ENCODE results near the gene AGO4. TPM values are rescaled to one million over a fixed set of nuclear protein-coding genes. Genes with fewer than 3 reads are reported as not detected.
"Not testable (repeated sequence)": the region's sequence is repeated elsewhere in the genome, so short reads cannot be mapped to it uniquely, and the experiment has no call there.

AGO4 gene
- total and polyA plus RNA-seq, 3 donors from 2014 or later: 17.4 to 24.0 (median 21.6) TPM

DNA sequence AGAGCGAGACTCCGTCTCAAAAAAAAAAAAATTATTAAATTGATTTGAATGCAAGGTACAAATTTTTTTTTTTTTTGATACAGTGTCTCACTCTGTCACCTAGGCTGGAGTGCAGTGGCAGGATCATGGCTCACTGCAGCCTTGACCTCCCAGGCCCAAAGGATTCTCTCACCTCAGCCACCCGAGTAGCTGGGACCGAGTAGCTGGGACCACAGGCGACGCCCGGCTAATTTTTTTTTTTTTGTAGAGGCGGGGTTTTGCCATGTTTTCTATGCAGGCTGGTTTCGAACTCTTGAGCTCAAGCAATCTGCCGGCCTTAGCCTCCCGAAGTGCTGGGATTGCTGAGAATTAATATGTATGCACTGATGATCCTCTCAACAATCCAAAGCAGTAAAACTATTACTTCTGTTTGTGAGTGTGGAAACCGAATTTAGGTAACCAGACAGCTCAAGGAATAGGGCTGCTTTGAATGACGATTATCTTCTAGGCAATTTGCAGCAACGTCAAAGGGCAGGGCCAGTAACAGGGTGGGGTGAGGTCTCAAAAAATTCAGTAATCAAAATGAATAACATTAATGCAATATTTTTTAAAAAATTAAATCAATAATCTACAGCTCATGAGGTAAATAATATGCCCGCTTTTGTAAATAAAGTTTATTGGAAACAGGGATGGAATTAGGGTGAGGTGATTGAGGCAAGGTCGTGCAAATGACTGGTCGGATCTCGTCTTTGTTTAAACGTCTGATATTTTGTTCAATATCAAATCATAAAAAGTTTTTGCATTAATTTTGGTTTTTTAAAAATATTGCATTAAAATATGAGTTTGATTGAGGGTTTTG lies 39.2 kb upstream of the AGO4 start:
- intact Hi-C loops (cut with DNase I; ENCODE audit: low total_unique reads): no loop called here
- TF ChIP-seq, protein P1, sequence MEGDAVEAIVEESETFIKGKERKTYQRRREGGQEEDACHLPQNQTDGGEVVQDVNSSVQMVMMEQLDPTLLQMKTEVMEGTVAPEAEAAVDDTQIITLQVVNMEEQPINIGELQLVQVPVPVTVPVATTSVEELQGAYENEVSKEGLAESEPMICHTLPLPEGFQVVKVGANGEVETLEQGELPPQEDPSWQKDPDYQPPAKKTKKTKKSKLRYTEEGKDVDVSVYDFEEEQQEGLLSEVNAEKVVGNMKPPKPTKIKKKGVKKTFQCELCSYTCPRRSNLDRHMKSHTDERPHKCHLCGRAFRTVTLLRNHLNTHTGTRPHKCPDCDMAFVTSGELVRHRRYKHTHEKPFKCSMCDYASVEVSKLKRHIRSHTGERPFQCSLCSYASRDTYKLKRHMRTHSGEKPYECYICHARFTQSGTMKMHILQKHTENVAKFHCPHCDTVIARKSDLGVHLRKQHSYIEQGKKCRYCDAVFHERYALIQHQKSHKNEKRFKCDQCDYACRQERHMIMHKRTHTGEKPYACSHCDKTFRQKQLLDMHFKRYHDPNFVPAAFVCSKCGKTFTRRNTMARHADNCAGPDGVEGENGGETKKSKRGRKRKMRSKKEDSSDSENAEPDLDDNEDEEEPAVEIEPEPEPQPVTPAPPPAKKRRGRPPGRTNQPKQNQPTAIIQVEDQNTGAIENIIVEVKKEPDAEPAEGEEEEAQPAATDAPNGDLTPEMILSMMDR (IDR thresholded peaks at IDR 0.05): no peak
- TF ChIP-seq POLR2A (IDR thresholded peaks at IDR 0.05): no peak
- Histone ChIP-seq H3K9me3 (no peaks in the 10 kb centered on the region), H3K27ac (peak overlapping the region in 1 of 2 donors; percentile 70), H3K4me1 (no peaks in the 10 kb centered on the region), H3K36me3 (ENCODE audit: low read depth, missing control alignments) (no peaks in the 10 kb centered on the region), H3K27me3 (no peaks in the 10 kb centered on the region), H3K4me3 (peak overlapping the region; percentile 74 to 79)
- WGBS, 2 donors: 34 to 45% methylated on average over 19 of the region's 19 CpGs
- no peak for DNase-seq

DNA sequence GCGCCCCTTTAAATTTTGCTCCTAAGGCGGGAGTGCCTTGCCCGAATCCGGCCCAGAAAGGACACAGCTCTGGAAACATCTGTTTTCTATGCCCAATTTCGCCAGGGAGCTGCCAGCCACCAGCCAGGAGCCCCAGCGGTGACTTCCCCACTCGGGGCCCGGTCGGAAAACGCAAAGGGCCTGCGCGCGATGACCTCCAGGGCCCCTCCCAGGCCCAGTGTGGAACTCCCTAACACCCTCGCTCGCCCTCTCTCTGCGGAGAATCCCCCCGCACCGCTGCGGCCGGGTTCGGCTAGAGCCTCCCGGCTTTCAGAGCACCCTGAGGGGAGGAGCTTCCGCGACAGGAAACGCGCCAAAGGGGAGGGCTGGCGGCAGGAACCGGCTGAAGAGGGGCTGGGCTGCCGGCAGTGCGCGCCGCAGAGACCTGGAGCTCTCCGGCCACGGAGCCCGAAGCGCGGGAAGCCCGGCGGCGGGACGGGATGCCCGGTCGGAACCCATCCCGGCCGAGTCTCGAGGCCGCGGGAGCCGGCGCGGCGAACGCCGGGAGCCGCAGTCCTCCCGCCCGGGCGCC lies 38.5 kb upstream of the AGO4 start:
- WGBS, 2 donors: 0% methylated on average over 13 to 43 of the region's 58 CpGs
- DNase-seq: peak; percentile 87
- H3K4me3 ChIP-seq: peak overlapping the region; percentile 74 to 79
- peak overlapping the region; percentile 67 to 70 for H3K27ac ChIP-seq
- no peak for TF ChIP-seq POLR2A (IDR thresholded peaks at IDR 0.05)
- TF ChIP-seq, protein P1 (IDR thresholded peaks at IDR 0.05): no peak
- no peaks in the 10 kb centered on the region for H3K4me1 ChIP-seq
- H3K36me3 ChIP-seq (ENCODE audit: low read depth, missing control alignments): no peaks in the 10 kb centered on the region
- intact Hi-C loops (cut with DNase I; ENCODE audit: low total_unique reads): no loop called here
- H3K9me3 ChIP-seq: no peaks in the 10 kb centered on the region
- H3K27me3 ChIP-seq: no peaks in the 10 kb centered on the region

DNA sequence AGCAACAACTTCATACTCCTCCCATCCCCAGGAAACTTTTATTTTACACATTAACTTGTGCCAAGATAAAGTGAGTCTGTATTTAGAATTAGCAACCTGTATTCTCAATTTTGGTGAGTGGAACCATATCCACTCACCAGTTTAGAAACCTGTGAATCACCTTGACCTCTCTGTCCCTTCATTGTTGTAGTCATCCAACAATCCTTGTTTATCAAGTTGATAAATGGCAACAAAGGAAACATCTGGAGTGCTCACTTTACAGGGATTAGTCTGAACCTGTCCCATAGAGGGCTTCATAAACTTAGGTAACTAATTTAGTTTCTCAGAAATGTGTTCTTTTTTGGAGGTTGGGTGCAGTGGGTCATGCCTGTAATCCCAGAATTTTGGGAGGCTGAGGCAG lies 34.1 kb upstream of the AGO4 start:
- DNase-seq: no peak
- H3K27ac ChIP-seq: no peak overlapping the region
- no peaks in the 10 kb centered on the region for H3K9me3 ChIP-seq
- H3K27me3 ChIP-seq: no peaks in the 10 kb centered on the region
- TF ChIP-seq POLR2A (IDR thresholded peaks at IDR 0.05): no peak
- H3K4me3 ChIP-seq: no peak overlapping the region
- no peaks in the 10 kb centered on the region for H3K36me3 ChIP-seq (ENCODE audit: low read depth, missing control alignments)
- intact Hi-C loops (cut with DNase I; ENCODE audit: low total_unique reads): no loop called here
- no peaks in the 10 kb centered on the region for H3K4me1 ChIP-seq

DNA sequence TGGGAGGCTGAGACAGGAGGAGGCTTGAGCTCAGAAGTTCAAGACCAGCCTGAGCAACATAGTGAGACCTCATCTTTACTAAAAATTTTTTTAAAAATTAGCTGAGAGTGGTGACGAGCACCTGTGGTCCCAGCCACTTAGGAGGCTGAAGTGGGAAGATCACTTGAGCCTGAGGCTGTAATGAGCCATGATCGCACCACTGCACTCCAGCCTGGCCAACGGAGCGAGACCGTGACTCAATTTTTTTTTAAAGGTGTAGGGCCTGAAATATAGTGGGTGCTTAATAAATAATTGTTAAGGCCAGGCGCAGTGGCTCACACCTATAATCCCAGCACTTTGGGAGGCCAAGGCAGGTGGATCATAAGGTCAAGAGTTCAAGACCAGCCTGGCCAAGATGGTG lies 31.6 kb upstream of the AGO4 start:
- H3K4me1 ChIP-seq; intact Hi-C loops (cut with DNase I; ENCODE audit: low total_unique reads): not testable (repeated sequence)
- 89 to 92% methylated on average over 6 of the region's 6 CpGs for WGBS, 2 donors

DNA sequence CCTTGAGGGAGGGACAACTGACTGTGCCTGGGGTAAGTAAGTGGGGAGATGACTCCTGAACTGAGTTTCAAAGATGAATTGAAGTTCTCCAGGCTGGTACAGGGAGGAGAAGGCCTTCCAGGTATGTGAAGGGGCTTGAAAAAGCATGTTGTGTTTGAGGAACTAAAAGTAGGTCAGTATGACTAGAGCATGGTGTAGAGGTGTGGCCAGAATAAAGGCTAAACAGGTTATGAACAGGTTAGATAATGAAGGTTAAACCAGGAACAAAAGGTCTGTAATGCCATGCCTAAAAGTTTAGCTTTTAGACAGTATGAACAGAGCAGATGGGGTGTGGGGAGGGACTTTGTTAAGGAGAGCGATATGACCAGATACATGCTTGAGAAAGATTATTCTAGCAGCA lies 30.7 kb upstream of the AGO4 start:
- intact Hi-C loops (cut with DNase I; ENCODE audit: low total_unique reads): no loop called here

More for the DNA sequence above, 31.6 kb upstream of the AGO4 start:
- H3K36me3 ChIP-seq (ENCODE audit: low read depth, missing control alignments); H3K27ac ChIP-seq; H3K4me3 ChIP-seq; H3K9me3 ChIP-seq; DNase-seq; H3K27me3 ChIP-seq: not testable (repeated sequence)

More for the DNA sequence above, 30.7 kb upstream of the AGO4 start:
- Histone ChIP-seq H3K36me3 (ENCODE audit: low read depth, missing control alignments) (no peaks in the 10 kb centered on the region), H3K4me1 (no peaks in the 10 kb centered on the region), H3K27ac (no peak overlapping the region), H3K9me3 (no peaks in the 10 kb centered on the region), H3K27me3 (no peaks in the 10 kb centered on the region), H3K4me3 (no peak overlapping the region)
- WGBS, 2 donors: 92 to 93% methylated on average over 1 of the region's 1 CpG
- no peak for TF ChIP-seq POLR2A (IDR thresholded peaks at IDR 0.05)
- TF ChIP-seq, protein P1 (IDR thresholded peaks at IDR 0.05): no peak
- DNase-seq: no peak
